NCI-H1092 treated with DMSO at 0.1 percent for 48 hours (cell line): ENCODE results near the gene MYO7A.

Experiments
- DNase-seq: peaks from one replicate; lab custom pipeline; 2025; lab: John Stamatoyannopoulos, UW

Gene MYO7A

GRCh38 chr11:77127920-77128691, at the start of gene MYO7A:
Gene MYO7A (plus strand): TSS chr11:77128246. CDS start chr11:77130635, 2,389 bp downstream.
- peak; percentile 70 for DNase-seq

DNA sequence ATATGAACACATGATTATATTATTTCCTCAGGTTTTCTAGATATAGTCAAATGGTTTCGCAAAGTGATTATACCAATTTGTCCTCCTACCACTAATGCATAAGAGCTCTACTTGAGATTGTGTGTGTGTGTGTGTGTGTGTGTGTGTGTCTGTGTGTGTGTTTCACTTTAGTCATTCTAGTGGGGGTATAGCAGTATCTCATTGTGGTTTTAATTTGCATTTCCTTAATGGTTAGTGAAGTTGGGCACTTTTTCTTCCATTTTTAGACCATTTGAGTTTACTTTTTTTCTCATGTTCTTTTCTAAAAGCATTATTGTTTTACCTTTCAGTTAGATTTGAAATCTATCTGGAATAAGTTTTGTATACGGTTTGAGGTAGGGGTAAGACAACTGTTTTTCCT, 48.4 kb upstream of the MYO7A start:
- no peak for DNase-seq

- no peak for DNase-seq
Observed at GRCh38 chr11:77080643-77081210, 47.3 kb upstream of the MYO7A start.

DNA sequence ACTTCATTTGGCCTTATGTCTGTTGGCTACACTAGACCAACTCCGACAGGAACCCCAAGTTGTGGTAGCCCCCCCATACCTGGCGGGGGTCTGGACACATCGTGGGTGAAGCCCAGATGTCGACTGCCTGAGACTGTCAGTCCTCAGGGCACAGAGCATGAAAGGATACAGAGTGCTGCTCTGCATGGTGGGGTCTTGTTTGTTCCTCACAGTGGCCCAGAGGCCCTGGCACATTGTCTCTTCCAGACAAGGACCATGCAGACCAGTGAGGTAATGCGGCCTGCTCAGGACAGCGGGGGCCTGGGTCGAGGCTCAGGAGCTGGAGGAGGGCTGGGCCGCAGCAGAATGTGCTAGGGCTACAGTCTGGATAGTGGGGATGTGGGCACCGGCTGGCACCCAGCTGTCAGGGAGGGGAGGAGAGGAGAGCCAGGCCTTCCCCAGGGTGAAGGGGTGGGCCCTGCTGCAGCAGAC, 46.6 kb upstream of the MYO7A start:
- DNase-seq: no peak

DNA sequence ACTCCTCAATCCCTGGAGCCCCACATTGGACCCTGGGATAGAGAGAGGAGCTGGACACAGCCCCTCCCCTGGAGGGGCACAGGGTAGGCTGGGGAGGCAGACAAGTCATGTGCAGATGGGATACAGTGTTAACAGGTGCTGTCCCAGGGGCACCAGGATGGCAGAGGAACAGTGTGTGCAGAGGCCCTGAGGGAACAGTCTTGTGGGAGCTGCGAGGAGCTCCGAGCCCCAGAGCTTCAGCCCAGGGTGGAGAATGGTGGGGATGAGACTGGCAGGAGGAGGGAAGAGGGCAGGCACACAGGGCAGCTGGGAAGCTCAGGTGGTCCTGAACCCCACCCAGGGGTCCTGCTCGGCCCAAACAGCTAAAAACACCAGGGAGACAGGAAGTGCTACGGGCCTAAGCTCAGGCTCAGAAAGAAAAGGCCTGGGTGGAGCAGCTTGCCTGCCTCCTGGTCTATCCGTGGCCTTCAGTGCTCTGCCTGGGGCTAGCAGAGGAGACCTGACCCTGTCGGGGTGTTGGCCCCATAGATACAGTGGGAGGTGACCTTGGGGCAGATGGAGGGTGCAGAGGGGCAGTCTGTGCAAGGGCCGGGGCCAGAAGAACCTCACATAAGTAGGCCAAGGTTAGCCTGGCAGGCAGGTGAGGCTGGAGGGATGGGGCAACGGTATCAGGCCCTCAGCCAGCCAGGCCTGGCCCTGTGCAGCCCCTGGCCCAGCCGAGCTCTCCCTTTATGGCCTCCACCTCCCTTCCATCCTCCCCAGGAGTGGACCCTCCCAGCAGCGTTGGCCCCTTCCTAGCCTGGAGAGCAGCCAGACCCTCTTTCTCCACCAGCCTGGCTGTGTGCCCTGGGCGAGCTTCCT, 45.8 kb upstream of the MYO7A start:
- DNase-seq: no peak

- no peak for DNase-seq
Observed at GRCh38 chr11:77082838-77083565, 45.0 kb upstream of the MYO7A start.

DNA sequence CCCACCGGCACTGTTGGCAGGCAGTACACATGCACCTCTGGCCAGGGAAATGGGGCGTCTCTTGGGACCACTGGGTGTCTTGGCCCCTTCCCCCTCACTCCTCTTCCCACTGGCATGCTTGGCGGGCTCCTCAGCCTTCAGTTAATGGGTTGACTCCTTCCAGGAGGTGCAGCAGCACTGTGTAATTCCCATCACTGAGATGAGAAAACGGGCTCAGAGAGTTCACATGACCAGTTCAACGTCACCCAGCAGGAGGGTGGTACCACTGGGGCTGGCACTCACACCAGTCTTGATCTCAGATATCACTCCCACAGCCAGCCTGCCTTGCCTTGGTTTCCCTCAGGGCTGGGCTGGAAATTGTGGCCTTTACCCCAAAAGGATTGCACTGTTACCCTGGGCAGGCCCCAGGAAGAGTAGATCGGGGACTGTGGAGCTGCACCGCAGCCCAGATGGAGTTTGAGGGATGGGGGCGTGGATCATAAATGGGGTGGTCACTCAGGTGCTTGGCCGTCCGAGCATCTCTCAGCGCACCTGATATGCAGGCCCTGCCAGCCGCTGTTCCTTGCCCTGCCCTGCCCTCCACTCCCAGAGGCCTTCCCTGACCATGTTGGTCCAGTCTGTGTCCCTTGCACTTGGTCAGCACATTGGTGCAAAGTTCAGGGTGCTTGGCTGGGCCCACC, 44.3 kb upstream of the MYO7A start:
- DNase-seq: no peak

GRCh38 chr11:77084581-77085191, 43.4 kb upstream of the MYO7A start:
- no peak for DNase-seq

- no peak for DNase-seq
Observed at GRCh38 chr11:77085652-77086051, 42.4 kb upstream of the MYO7A start.

DNA sequence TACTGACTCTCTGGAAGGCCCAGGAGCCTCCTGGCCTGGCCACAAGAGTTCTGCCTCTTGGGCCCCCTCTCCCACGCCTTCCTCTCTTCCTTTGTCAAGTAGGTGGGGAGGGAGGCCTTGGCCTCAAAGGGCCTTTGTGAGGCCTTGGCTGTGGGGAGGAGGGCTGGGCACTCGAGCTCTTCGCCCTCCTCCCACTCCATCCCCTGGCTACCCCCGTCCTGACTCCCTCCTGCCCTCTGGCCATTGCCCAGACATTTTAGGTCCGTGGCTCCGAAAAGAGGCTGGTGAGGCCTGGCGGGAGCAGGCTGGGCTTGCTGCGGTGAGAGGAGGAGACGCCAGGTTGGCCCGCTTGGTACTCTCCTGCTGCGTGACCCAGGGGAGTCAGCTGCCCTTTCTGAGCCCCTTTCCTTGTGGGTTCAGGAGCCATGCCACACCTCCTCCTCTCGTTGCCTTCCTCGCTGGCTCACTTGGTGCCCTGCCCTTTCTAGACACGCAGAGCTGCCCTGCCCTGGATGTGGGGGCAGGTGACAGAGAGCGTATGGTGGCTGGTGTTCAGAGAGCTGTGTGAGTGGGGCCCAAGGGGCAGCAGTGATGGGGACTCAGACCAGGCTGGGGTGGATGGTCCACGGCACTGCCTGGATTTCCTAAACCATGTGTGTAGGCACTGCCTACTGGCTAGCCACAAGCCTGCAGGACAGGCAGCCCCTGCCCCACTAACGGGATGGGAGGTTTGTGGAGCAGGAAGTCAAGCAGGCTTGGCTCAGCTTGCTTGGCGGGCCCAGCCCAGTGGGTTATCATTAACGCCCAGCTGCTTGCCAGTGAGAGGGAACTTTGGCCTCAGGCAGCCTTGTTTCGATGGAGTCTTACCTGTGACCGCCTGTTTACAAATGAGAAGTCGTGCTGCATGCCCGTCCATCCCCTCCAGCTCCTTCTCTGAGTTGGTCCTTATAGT, 41.2 kb upstream of the MYO7A start:
- no peak for DNase-seq

GRCh38 chr11:77087723-77088225, 40.3 kb upstream of the MYO7A start:
- no peak for DNase-seq

DNA sequence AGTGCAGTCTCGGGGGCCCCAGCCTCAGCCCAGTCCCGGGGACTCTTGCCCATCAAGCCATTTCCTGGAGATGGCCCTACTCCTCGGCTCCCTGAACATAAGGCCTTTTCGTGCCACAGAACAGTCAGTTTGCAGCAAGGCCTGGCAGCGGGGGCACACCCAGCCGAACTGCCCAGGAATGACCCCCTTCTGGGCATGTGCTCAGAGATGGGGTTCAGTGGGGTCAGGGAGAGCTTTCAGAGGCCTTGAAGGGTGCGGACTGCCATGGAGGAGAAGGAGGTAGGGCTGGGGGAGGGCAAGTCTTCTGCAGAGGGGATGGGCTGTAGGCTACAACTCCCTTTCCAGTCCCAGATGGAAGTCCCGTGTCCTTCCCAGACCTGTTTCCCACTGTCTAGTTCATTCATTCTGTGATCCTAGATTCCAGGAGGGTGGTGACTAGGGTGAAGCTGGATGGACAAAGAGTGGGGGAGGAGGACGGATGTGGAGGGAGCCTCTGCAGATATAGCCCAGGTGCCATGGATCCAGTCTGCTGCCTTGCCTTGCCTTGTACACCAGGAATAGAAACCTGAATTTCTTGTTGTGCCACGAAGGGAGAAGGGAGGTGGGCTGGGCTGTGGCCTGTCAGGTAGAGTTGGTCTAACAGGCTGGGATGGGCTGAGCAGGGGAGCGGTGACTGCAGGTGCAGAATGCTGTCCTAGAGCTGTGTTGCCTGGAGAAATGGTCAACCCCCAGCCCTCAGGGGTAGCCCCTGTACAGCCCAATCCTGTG, 39.6 kb upstream of the MYO7A start:
- no peak for DNase-seq

GRCh38 chr11:77089004-77089545, 39.0 kb upstream of the MYO7A start:
- DNase-seq: no peak

GRCh38 chr11:77090046-77090372, 38.0 kb upstream of the MYO7A start:
- no peak for DNase-seq

DNA sequence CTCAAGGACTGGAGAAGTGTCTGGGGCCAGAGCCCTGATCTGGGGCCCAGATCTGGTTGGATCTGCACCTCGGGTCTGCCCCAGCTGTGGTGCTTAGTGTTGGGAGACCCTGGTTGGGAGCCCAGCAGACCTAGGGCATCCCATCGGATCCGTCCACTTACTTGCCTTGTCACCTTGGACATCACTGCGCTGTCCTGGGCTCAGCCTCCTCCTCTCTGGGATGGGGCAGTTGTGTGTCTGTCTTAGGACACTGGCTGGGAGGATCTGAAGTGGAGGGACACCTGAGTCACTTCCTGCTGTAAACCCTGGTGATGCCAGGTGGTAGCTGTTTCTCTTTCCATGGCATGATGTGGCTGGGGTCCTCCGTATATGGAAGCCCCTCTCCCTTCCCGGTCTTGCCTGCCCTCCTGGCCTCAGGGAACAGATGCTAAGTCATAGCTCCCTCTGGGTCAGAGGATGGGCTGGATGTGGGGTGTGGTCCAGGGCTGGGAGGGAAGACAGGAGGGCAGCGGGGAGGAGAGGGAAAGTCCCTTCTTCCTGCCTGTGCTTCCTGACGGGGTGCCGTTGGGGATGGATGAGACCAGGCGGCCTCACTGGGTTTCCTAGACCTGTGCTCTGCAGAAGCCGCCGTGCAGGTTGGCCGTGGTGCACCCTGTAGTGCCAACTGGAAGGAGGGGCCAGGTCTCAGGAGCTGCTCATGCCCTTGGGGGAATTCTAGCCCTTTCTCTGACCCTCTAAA, 37.5 kb upstream of the MYO7A start:
- DNase-seq: no peak

DNA sequence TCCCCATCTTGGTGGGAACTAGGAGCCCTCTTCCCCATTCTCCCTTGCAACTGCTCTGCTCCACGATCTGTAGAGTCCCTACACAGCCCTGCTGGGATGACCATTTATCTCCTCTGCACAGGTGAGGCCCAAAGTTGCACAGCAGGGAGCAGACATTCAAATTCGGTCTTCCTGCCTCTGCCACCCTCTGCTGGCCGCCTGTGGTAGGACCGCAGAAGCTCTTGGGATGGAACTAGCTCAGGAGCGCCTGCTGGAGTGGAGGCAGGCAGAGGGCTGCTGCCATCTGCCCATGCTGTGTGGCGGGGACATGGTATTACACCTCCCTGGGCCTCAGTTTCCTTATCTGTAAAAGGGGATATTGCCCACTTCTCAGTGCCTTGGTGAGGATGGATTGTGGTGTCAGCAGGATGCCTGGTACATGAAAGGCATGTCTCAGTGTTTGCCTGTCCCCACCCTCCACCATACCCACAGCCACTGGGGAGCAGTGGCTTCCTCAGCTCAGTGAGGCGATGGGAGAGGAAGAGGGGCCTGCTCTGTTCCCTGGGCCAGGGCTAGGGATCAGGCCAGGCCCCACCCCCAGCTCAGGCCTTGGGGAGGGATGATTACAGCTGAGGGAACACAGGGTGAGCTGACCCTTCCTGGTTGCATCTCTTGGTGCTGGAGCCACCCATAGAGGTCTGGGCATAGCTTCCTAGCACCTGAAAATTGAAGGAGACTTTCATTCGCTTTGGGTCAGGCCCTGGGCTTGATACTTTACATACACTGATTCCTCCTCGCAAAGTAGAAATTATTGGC, 36.7 kb upstream of the MYO7A start:
- peak; percentile 79 for DNase-seq

- no peak for DNase-seq
Observed at GRCh38 chr11:77092382-77092781, 35.7 kb upstream of the MYO7A start.
